ENCODE measurements around the gene ATL3. TPM values are rescaled to one million over a fixed set of nuclear protein-coding genes. Genes with fewer than 3 reads are reported as not detected.
A peak's percentile ranks its signal among the peaks of the same experiment; 100 is the strongest.

ATL3 gene
- total RNA-seq, 2 experiments from 2014 or later = 23.2 to 37.9 TPM

GRCh38 chr11:63616953-63617352, 54.2 kb downstream of the ATL3 start:
- Histone ChIP-seq H2AFZ (ENCODE audit: low read length) (no peak overlapping the region), H3K36me3 (ENCODE audit: insufficient read depth, low read length) (no peaks in the 10 kb centered on the region), H3K4me2 (ENCODE audit: low read length) (no peak overlapping the region), H3K9me2 (ENCODE audit: insufficient read depth, low read length) (no peaks in the 10 kb centered on the region), H3K4me3 (ENCODE audit: low read depth, low read length, poor library complexity, severe bottlenecking) (no peak overlapping the region), H3K79me2 (ENCODE audit: insufficient read depth, low read depth, low read length) (no peaks in the 10 kb centered on the region), H3K27ac (ENCODE audit: low read depth, low read length, poor library complexity, severe bottlenecking) (no peak overlapping the region), H4K20me1 (ENCODE audit: insufficient read depth, low read length) (no peaks in the 10 kb centered on the region), H3K9me3 (ENCODE audit: low read length) (no peaks in the 10 kb centered on the region), H3K4me1 (ENCODE audit: insufficient read depth, low read length, poor library complexity, severe bottlenecking) (peaks cover 11% of the 10 kb centered on the region)
- no peak for DNase-seq (ENCODE audit: low spot score)
- TF ChIP-seq EZH2phosphoT487 (IDR thresholded peaks at IDR 0.05; ENCODE audit: borderline replicate concordance, low read depth, low read length) (no peak), CTCF (conservative IDR thresholded peaks at IDR 0.05; ENCODE audit: low read length) (no peak)
- BruUV-seq (replicated peaks) = no TSS peak
- CTCF ChIA-PET (ENCODE audit: unreplicated experiment) = no interaction called here
- POLR2A ChIA-PET = interaction anchor here (0.7 kb wide), 1 partner anchor 498 kb away, joined by 4 read pairs; no protein-coding TSS in a partner anchor
- intact Hi-C loops (cut with micrococcal nuclease; ENCODE audit: unreplicated experiment) = no loop called here

GRCh38 chr11:63614136-63614671, 57.0 kb downstream of the ATL3 start, which contains the start of gene PLAAT3:
Gene PLAAT3 (minus strand): TSS chr11:63614433. CDS start chr11:63614014, 419 bp downstream.
- CTCF ChIA-PET (ENCODE audit: unreplicated experiment) = no interaction called here
- H3K36me3 ChIP-seq (ENCODE audit: insufficient read depth, low read length) = no peaks in the 10 kb centered on the region
- H3K79me2 ChIP-seq (ENCODE audit: insufficient read depth, low read depth, low read length) = no peaks in the 10 kb centered on the region
- no TSS peak for BruUV-seq (replicated peaks)
- peaks cover 4% of the 10 kb centered on the region for H3K4me1 ChIP-seq (ENCODE audit: insufficient read depth, low read length, poor library complexity, severe bottlenecking)
- no peaks in the 10 kb centered on the region for H3K9me3 ChIP-seq (ENCODE audit: low read length)
- DNase-seq (ENCODE audit: low spot score) = no peak
- H3K27ac ChIP-seq (ENCODE audit: low read depth, low read length, poor library complexity, severe bottlenecking) = no peak within 1 kb of the TSS
- H3K9me2 ChIP-seq (ENCODE audit: insufficient read depth, low read length) = no peaks in the 10 kb centered on the region
- H3K4me3 ChIP-seq (ENCODE audit: low read depth, low read length, poor library complexity, severe bottlenecking) = peak within 1 kb of the TSS; percentile 31
- TF ChIP-seq CTCF (conservative IDR thresholded peaks at IDR 0.05; ENCODE audit: low read length) (no peak), EZH2phosphoT487 (IDR thresholded peaks at IDR 0.05; ENCODE audit: borderline replicate concordance, low read depth, low read length) (0 out of 2 replicates have a peak, but pooled peaks have one; percentile 80)
- H3K4me2 ChIP-seq (ENCODE audit: low read length) = peak within 1 kb of the TSS; percentile 45
- H2AFZ ChIP-seq (ENCODE audit: low read length) = no peak within 1 kb of the TSS
- POLR2A ChIA-PET = no interaction called here
- H4K20me1 ChIP-seq (ENCODE audit: insufficient read depth, low read length) = no peaks in the 10 kb centered on the region
- intact Hi-C loops (cut with micrococcal nuclease; ENCODE audit: unreplicated experiment) = no loop called here

- H3K36me3 ChIP-seq (ENCODE audit: insufficient read depth, low read length) = no peaks in the 10 kb centered on the region
- peaks cover 4% of the 10 kb centered on the region for H3K4me1 ChIP-seq (ENCODE audit: insufficient read depth, low read length, poor library complexity, severe bottlenecking)
- no peaks in the 10 kb centered on the region for H3K9me2 ChIP-seq (ENCODE audit: insufficient read depth, low read length)
- no peaks in the 10 kb centered on the region for H3K79me2 ChIP-seq (ENCODE audit: insufficient read depth, low read depth, low read length)
- H3K27ac ChIP-seq (ENCODE audit: low read depth, low read length, poor library complexity, severe bottlenecking) = no peak overlapping the region
- ChIA-PET CTCF (ENCODE audit: unreplicated experiment) (no interaction called here), POLR2A (no interaction called here)
- peak overlapping the region; percentile 45 for H3K4me2 ChIP-seq (ENCODE audit: low read length)
- intact Hi-C loops (cut with micrococcal nuclease; ENCODE audit: unreplicated experiment) = no loop called here
- H4K20me1 ChIP-seq (ENCODE audit: insufficient read depth, low read length) = no peaks in the 10 kb centered on the region
- no peak for TF ChIP-seq CTCF (conservative IDR thresholded peaks at IDR 0.05; ENCODE audit: low read length)
- TF ChIP-seq EZH2phosphoT487 (IDR thresholded peaks at IDR 0.05; ENCODE audit: borderline replicate concordance, low read depth, low read length) = no peak
- H2AFZ ChIP-seq (ENCODE audit: low read length) = no peak overlapping the region
- BruUV-seq (replicated peaks) = no TSS peak
- DNase-seq (ENCODE audit: low spot score) = no peak
- H3K9me3 ChIP-seq (ENCODE audit: low read length) = no peaks in the 10 kb centered on the region
- H3K4me3 ChIP-seq (ENCODE audit: low read depth, low read length, poor library complexity, severe bottlenecking) = peak overlapping the region; percentile 31
These were observed 57.5 kb downstream of the ATL3 start for GRCh38 chr11:63613517-63614135.
